Lung (tissue), 16 donors: Measurements from ENCODE around the gene YWHAE. TPM values are rescaled to one million over a fixed set of nuclear protein-coding genes. Genes with fewer than 3 reads are reported as not detected.

Experiments used
- ATAC-seq: fragments of 200-7000 bp; cut with Tn5 transposase; one replicate; pipeline ENCODE4 v1.9.1; 2020; ENCODE audit warnings: moderate number of reproducible peaks; ENCODE audit not compliant: insufficient read depth, low FRiP score
- DNase-seq, 3 donors: peaks; one replicate each; pipeline ENCODE4 v3.0.0-alpha.2; 2013 to 2017
- H3K27ac ChIP-seq, 2 donors: one replicate each; pipeline ENCODE4 v1.5.1; 2013; ENCODE audit warnings: mild to moderate bottlenecking in 2 of 2, moderate library complexity in 2 of 2, control low read depth in 1 of 2, inconsistent platforms in 1 of 2, low read depth in 1 of 2, low read length in 1 of 2
- H3K27me3 ChIP-seq, 3 donors: one replicate each; pipeline ENCODE4 v1.5.1; 2013; ENCODE audit warnings: low read length in 2 of 3; ENCODE audit not compliant: control insufficient read depth in 3 of 3, insufficient read depth in 3 of 3
- H3K36me3 ChIP-seq, 4 donors: one replicate each; pipeline ENCODE4 v1.5.1; 2013; ENCODE audit warnings: low read length in 4 of 4, mild to moderate bottlenecking in 1 of 4, moderate library complexity in 1 of 4; ENCODE audit not compliant: control insufficient read depth in 4 of 4, insufficient read depth in 4 of 4
- H3K4me1 ChIP-seq, 5 donors: one replicate each; pipeline ENCODE4 v1.5.1; 2013; ENCODE audit warnings: low read length in 5 of 5, mild to moderate bottlenecking in 2 of 5, moderate library complexity in 1 of 5; ENCODE audit not compliant: control insufficient read depth in 5 of 5, insufficient read depth in 5 of 5
- H3K4me3 ChIP-seq: one replicate; pipeline ENCODE4 v1.5.1; 2013; ENCODE audit warnings: mild to moderate bottlenecking, control low read depth, moderate library complexity
- H3K9ac ChIP-seq, 2 donors: one replicate each; pipeline ENCODE4 v1.5.1; 2013; ENCODE audit warnings: low read length in 2 of 2, control low read depth in 1 of 2; ENCODE audit not compliant: insufficient read depth in 1 of 2
- H3K9me3 ChIP-seq, 4 donors: one replicate each; pipeline ENCODE4 v1.5.1; 2013; ENCODE audit warnings: low read length in 3 of 4, mild to moderate bottlenecking in 1 of 4, moderate library complexity in 1 of 4; ENCODE audit not compliant: control insufficient read depth in 4 of 4, insufficient read depth in 3 of 4
- WGBS, 2 donors: extraction: QIAGEN DNeasy Blood & Tissue Kit; methylation state at CpG; one replicate each; pipeline ENCODE4 v1.1.7; 2013; 5-methylcytosine and 5-hydroxymethylcytosine counted together
- long read RNA-seq, 5 donors: transcript quantifications; one replicate each; lab custom pipeline, GENCODE V29; 2026
- polyA plus RNA-seq, 2 donors: library from polyadenylated mRNA; stranded (reverse); fragments of 200-250 nt; gene quantifications; one replicate each; pipeline ENCODE4 v1.2.1, GENCODE V29; 2013
- total RNA-seq, 2 donors: library from RNA; depleted of rRNA in 1 of 2; stranded (reverse); fragments of >200 nt in 1 of 2; gene quantifications; one replicate each; pipeline ENCODE4 v1.2.1, GENCODE V29; 2014 to 2021
- TF ChIP-seq, protein P1 (sequence below): IDR thresholded peaks from 2 replicates; pipeline ENCODE4 v1.5.1; 2012; ENCODE audit warnings: mild to moderate bottlenecking; ENCODE audit errors: control extremely low read depth, extremely low read depth
- donor health status: control.
- donor health status: control.
- donor health status: Bipolar disorder and iron deficiency.
- donor health status: healthy.
- donor health status: DM: yes; HTN: yes; CAD: no.

The YWHAE gene
- total RNA-seq, result 100 to 1,000 TPM; 400 to 432 TPM
- polyA plus RNA-seq, result 100 to 1,000 TPM; 348 to 390 TPM
- long read RNA-seq, donor 1, transcript YWHAE-205 (2 exons, 465 nt), result minor isoform, 57 of 406 reads
- long read RNA-seq, donor 1, transcript YWHAE-208 (7 exons, 1,818 nt), result minor isoform, 21 of 406 reads
- long read RNA-seq, donor 1, transcript YWHAE-204 (3 exons, 691 nt), result minor isoform, 8 of 406 reads
- long read RNA-seq, donor 1, transcript YWHAE-201 (6 exons, 2,211 nt), result major isoform, 237 of 406 reads
- long read RNA-seq, donor 1, partial matches to known transcripts, result 77 of 406 reads
- long read RNA-seq, donor 1, other reads (novel, unspliced or antisense), result 0 of 406 reads
- long read RNA-seq, donor 2, transcript YWHAE-201 (6 exons, 2,211 nt), result major isoform, 58 of 185 reads
- long read RNA-seq, donor 2, transcript YWHAE-204 (3 exons, 691 nt), result minor isoform, 9 of 185 reads
- long read RNA-seq, donor 2, transcript YWHAE-205 (2 exons, 465 nt), result minor isoform, 48 of 185 reads
- long read RNA-seq, donor 2, partial matches to known transcripts, result 65 of 185 reads
- long read RNA-seq, donor 2, other reads (novel, unspliced or antisense), result 0 of 185 reads
- long read RNA-seq, donor 3, transcript YWHAE-201 (6 exons, 2,211 nt), result major isoform, 120 of 223 reads
- long read RNA-seq, donor 3, transcript YWHAE-208 (7 exons, 1,818 nt), result minor isoform, 5 of 223 reads
- long read RNA-seq, donor 3, transcript YWHAE-205 (2 exons, 465 nt), result minor isoform, 59 of 223 reads
- long read RNA-seq, donor 3, transcript YWHAE-204 (3 exons, 691 nt), result minor isoform, 18 of 223 reads
- long read RNA-seq, donor 3, partial matches to known transcripts, result 19 of 223 reads
- long read RNA-seq, donor 3, other reads (novel, unspliced or antisense), result 0 of 223 reads
- long read RNA-seq, donor 4, transcript YWHAE-201 (6 exons, 2,211 nt), result minor isoform, 49 of 235 reads
- long read RNA-seq, donor 4, transcript YWHAE-205 (2 exons, 465 nt), result major isoform, 71 of 235 reads
- long read RNA-seq, donor 4, transcript YWHAE-204 (3 exons, 691 nt), result minor isoform, 7 of 235 reads
- long read RNA-seq, donor 4, partial matches to known transcripts, result 108 of 235 reads
- long read RNA-seq, donor 4, other reads (novel, unspliced or antisense), result 0 of 235 reads
- long read RNA-seq, donor 5, transcript YWHAE-204 (3 exons, 691 nt), result minor isoform, 10 of 499 reads
- long read RNA-seq, donor 5, transcript YWHAE-205 (2 exons, 465 nt), result minor isoform, 119 of 499 reads
- long read RNA-seq, donor 5, transcript YWHAE-201 (6 exons, 2,211 nt), result major isoform, 254 of 499 reads
- long read RNA-seq, donor 5, partial matches to known transcripts, result 108 of 499 reads
- long read RNA-seq, donor 5, other reads (novel, unspliced or antisense), result 0 of 499 reads

DNA sequence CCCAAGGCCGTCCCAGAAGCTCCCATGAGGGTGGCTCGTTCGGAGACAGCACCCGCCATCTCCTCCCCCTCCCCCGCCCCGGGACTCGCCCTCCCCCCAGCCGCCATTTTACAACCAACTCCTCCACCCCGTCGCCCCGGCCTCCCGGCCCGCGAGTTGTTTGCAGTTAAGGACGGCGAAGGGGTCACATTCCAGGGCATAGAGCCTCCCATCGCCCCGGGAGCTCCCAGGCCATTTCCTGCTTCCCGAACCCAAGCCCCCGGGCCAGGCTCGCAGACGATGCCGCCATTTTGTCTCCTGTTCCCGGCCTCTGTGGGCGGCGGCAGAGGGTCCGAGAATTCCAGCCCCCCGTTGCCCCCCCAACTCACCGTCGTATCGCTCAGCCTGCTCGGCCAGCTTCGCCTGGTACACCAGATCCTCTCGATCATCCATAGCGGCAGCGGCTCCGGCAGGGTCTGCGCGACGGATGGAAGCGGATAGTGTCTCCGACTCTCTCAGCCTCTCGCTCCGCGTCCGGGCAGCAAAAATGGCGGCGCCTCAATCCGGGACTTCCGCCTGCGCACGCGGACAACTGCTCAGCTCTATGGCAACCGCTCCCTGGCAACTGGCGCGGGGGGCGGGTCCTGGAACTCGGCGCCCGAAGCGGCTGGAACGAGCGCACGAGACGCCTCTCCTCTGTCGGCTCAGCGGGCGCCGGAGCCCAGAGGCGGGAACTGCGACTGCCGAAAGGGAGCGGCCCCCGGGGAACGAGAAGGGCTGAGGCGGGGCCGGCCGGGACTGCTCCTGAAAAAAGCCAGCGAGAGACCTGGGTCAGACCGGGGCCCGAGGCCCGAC, at the start of gene YWHAE:
Gene YWHAE, minus strand, starts transcription at position 544 of the 834 bp plus-strand sequence. Its CDS starts 112 bp downstream, at position 432.
- Histone ChIP-seq H3K27me3 (no peaks in the 10 kb centered on the region), H3K9me3 (no peaks in the 10 kb centered on the region), H3K36me3 (peaks cover 0 to 13% (median 4%) of the 10 kb centered on the region in 4 donors), H3K9ac (peak within 1 kb of the TSS; percentile 86 to 97), H3K27ac (peak within 1 kb of the TSS; percentile 95 to 97), H3K4me1 (peaks cover 6 to 17% (median 8%) of the 10 kb centered on the region in 5 donors), H3K4me3 (peak within 1 kb of the TSS; percentile 94)
- ATAC-seq (peak; percentile 97), DNase-seq (peak; percentile 98)
- TF ChIP-seq, protein P1, sequence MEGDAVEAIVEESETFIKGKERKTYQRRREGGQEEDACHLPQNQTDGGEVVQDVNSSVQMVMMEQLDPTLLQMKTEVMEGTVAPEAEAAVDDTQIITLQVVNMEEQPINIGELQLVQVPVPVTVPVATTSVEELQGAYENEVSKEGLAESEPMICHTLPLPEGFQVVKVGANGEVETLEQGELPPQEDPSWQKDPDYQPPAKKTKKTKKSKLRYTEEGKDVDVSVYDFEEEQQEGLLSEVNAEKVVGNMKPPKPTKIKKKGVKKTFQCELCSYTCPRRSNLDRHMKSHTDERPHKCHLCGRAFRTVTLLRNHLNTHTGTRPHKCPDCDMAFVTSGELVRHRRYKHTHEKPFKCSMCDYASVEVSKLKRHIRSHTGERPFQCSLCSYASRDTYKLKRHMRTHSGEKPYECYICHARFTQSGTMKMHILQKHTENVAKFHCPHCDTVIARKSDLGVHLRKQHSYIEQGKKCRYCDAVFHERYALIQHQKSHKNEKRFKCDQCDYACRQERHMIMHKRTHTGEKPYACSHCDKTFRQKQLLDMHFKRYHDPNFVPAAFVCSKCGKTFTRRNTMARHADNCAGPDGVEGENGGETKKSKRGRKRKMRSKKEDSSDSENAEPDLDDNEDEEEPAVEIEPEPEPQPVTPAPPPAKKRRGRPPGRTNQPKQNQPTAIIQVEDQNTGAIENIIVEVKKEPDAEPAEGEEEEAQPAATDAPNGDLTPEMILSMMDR, result no peak
- 0 to 1% methylated on average over 82 of the region's 82 CpGs for WGBS, 2 donors

DNA sequence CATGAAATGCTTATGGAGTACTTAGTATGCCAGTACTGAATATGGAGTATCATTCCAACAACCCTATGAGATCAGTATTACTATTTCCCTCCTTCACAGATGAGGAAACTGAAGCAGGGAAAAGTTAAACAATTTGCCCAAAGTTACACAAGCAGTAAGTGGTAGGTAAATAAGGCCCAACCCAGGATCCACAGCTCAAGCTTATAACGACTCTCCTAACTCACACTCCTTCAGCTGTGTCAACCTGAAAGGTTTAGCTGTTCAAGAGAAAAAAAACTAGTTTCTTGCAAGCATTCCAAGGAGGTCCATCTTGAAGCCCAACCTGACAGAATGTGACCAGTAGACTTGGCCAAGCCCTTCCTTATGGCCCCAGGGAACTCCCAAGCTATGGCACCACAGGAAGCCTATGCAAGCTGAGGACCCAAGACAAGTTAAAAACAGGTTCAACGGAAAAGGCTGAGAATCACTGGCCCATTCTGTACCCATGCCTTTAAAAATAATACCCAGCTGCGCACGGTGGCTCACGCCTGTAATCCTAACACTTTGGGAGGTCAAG, 49.5 kb upstream of the YWHAE start:
- peak; percentile 40 for ATAC-seq
- WGBS, 2 donors, result 67 to 88% methylated on average over 5 of the region's 5 CpGs
- Histone ChIP-seq H3K9ac (no peak overlapping the region), H3K27me3 (no peaks in the 10 kb centered on the region), H3K36me3 (peaks cover 0 to 9% (median 5%) of the 10 kb centered on the region in 4 donors), H3K4me1 (peaks cover under 1 to 33% (median 2%) of the 10 kb centered on the region in 5 donors), H3K4me3 (no peak overlapping the region), H3K27ac (peak overlapping the region in 1 of 2 donors; percentile 37), H3K9me3 (no peaks in the 10 kb centered on the region)
- peak in 1 of 3 donors; percentile 29 for DNase-seq
- TF ChIP-seq, protein P1, result no peak

DNA sequence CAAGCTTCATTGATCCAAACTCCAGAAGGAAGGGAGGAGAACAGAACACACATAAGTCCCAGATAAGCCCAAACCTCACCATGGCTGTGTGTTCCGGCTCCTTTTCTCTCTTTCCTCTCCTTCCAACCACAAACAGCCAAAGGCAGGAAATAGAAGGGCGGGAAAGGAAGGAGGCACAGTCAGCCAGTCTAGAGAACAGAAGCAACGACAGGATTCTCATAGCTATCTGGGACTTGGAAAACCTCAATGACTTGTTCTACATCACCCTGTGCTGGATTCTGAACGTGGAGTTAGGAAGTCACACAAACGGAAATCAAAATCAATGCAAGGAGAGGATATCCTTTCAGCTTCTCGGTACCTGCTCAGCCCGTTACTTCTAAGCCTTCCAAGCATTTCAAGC, 47.0 kb upstream of the YWHAE start:
- TF ChIP-seq, protein P1, result no peak
- DNase-seq (no peak), ATAC-seq (no peak)
- Histone ChIP-seq H3K4me3 (no peak overlapping the region), H3K4me1 (peaks cover 0 to 19% (median 2%) of the 10 kb centered on the region in 5 donors), H3K9ac (no peak overlapping the region), H3K36me3 (peaks cover 3 to 8% (median 5%) of the 10 kb centered on the region in 4 donors), H3K27ac (peak overlapping the region; percentile 63 to 76), H3K27me3 (no peaks in the 10 kb centered on the region), H3K9me3 (no peaks in the 10 kb centered on the region)
- WGBS, 2 donors, result 16 to 28% methylated on average over 7 of the region's 7 CpGs
